GM21723 (cell line): ENCODE data around the gene EHF.

Experiments used
- ATAC-seq: cut with Tn5 transposase; IDR thresholded peaks from one replicate; pipeline ENCODE4 v1.9.1; 2021; ENCODE audit warnings: mild to moderate bottlenecking, moderate library complexity; ENCODE audit not compliant: unreplicated experiment

The EHF gene

DNA sequence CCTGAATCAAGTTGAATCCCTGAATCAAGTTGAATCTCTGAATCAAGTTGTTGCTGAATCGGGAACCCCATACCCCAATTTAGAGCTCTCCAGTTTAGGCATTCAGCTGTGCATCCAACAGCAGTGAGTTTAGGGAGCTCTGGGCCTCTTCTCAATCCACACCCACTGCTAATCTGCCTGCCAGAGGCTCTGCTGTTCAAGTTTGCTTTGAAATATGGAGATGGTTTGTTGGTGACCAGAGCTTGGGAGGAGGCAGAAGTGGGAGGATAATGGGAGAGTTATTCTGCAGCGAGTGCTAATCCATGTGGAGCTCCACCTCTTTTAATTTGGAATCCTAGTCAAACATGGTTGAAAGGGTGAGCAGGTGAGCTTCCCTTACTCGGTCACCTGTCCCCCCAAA, 22.4 kb downstream of the EHF start:
- ATAC-seq: no peak

- no peak for ATAC-seq
Observed at GRCh38 chr11:34643846-34644245, 23.0 kb downstream of the EHF start.

GRCh38 chr11:34644669-34645406, 23.9 kb downstream of the EHF start:
- ATAC-seq: no peak

GRCh38 chr11:34646431-34646830, 25.5 kb downstream of the EHF start:
- no peak for ATAC-seq

DNA sequence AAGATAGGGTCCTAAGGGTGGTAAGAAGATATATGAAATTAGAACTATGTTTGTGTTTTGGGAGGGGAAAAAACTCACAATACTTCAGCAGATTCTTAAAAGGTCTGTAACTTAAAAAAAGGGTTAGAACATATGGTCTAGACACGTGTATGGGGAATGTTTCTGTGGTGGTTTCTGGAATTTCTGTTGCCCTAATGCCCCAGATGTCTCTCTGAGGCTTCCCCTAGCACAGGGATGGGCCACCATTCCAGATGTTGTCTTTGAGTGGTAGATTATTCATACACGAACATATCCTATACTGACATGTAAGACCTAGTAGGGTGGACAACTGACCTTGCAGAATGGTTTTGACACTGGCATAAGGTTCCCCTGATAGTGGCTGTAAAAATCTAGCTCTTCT, 26.2 kb downstream of the EHF start:
- no peak for ATAC-seq

DNA sequence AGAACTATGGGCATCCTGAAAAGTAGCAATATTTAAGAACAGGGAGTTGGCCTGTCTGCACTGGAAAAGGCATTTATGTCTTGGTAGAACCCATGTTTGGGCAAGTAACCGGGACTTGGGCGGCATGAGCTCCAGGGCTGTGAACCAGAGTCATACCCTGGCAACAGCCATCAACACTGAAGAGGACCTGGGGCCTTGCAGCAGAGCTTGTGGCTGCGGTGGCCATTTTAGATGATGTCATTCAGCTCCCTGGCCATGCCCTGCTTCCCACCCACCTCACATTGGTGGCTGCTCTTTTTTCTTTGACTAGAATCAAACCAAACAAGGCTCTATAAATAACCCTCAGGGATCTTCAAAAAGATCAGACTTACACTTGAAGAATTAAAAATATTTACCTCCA, 26.6 kb downstream of the EHF start:
- ATAC-seq: no peak

GRCh38 chr11:34648036-34648435, 27.1 kb downstream of the EHF start:
- no peak for ATAC-seq

DNA sequence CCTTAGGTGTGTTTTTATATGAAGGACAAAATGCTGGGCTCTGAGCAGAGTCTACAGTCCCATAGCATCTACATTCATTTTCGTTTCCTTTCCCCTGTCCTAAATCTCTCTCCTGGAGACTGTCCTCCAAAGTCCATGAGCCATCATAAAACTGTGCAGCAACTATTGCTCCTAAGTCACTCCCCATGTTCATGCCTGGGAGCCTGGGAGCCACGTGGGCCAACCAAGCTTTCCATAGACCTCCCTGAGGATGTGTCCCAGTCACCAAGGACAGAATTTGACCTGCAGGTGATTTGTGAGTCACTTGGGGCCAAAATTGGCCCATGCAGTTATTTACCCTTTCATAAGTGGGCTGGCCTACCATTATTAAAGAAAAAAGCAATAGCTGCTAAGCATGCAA, 28.7 kb downstream of the EHF start:
- no peak for ATAC-seq

- ATAC-seq: peak; percentile 94
Observed at GRCh38 chr11:34650528-34650927, 29.6 kb downstream of the EHF start.

- ATAC-seq: no peak
Observed at GRCh38 chr11:34651551-34651950, 30.7 kb downstream of the EHF start.

GRCh38 chr11:34652191-34652973, 31.5 kb downstream of the EHF start:
- ATAC-seq: no peak

DNA sequence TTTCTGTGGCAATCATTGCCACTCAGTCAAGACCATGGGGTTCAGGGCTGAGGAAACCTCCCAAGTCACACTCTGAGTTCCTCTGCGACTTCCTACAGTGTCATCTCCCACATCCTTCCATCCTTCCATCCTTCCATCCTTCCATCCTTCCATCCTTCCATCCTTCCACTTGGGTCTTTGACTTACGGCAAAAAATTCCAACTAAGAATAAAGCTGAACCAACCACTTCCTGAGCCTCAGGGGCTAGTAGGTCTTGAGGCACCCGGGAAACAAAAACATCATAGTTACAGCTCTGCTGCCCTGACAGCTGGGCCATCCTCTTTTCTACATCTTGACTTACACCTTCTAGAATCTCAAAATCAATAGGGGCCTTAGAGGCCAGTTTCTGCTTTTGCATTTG, 32.1 kb downstream of the EHF start:
- ATAC-seq: no peak

DNA sequence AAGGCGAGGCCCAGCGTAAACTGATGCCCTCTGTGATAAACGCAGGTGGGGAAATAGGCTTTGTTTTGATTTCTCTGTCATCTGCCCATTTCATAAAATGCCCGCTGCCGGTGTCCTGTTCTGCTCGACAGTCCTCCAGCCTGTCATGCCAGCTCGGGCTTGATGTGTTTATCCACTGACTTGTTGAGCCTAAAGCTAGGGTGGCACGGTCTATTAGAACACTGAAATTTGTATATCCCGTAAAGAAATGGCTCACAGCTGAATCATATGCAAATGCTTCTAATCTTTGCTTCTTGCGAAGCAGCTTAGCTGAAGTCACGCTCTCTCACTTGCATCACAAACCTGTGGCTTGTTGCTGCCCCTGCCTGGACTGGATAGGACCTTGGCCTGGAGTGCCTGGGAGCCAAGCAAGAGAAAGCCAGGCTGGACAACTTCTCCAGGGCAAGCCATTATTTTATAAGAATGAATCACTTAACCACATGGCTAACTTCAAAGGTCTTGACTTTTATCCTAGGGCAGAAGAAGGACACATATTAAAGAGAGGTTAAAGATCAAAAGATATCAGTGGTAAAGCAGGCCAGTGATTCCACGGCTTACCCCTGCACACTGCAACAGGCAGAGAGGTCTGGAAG, 33.1 kb downstream of the EHF start:
- no peak for ATAC-seq

DNA sequence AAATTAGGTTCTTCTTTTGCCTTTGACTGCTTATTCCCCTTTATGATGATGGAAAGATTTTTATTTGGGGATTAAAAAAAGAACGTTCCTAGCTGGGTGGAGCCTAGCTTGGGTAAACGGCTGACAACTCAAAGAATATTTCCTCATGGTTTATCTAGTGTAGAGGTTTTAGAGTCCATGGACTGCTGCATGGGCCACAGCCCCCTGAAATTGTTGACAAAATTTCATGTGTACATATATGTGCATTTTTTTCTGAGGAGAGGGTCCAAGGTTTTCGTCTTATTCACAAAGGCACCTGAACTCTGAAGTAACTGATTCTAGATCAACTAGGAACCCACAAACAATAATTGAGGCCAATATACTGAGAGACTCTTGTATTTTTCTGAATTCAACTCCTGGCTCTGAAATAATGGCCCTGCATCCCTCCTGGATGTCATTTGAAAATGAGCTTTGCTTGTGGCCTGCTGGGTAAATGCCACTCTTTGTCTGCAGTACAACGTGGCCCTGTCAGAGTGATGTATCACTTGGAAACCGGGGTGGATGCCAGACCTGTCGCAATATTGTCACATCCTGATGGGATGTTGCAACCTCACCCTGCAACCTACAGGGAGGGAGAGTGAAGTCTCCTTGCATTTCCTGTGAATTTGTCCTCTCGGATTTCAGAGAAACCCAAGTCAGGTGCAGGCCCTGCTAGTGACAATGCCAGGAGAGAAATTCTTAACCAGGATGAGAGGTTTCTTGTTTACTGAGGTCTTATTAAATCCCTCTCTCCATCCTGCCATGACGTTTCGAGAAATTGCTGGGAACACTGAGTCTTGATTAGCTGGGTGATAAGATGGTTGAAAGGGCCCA, 33.8 kb downstream of the EHF start:
- ATAC-seq: no peak

DNA sequence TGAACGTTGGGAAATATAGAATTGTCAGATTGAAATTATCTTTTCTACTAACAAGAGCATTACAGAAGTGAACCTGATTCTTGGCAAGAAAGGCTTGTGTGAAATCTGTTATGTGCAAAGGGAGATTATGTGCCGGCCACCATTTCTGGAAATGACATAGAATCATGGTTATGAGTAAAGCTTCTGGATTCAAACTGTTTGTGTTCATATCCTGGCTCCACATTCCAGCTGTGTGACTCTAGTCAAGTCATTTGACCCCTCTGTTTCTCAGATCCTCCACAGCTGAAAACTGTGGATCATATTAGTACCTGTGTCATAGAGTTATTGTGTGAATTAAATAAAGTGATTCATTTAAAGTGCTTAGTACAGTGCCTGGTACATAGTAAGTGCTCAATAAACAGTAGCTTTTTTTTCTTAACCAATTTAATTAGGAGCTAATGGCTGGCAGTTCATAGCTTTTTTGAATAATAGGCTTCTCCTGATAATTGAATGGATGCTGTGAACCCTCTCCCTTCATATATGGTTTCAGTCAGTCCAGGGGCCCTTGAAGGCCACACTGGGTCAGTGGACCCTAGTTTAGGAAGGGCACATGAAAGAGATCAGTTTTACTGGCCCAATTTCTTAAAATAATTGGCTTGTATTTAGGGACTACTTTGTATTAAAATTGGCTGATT, 34.6 kb downstream of the EHF start:
- ATAC-seq: no peak

DNA sequence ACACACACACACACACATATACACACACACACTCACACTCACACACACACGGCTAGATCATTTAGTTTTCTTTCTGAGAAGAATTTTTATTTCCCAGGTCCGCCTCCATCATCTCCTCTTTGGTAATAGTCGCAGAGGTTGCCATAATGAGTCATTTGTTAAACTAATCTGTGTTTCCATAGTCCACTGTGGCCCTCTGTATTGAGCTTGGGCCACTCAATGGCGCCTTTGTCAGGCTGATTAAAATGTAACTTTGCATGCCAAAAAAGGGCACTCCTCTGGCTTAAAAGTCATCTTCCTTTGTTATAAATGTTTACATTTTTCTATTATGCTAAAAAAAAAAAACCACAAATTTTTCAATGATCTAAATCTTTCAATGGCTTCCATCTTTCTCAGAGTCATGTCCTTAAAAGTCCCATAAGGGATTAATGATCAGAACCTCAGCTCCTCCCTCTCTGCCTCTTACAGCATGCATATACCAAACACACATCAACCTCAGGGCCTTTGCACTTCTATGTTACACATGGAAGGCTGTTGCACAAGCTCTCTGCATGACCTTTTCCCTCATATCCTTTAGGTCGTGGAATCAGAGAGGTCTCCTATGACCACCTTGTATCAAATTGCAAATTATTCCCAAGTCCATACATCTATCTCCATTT, 35.3 kb downstream of the EHF start:
- no peak for ATAC-seq

DNA sequence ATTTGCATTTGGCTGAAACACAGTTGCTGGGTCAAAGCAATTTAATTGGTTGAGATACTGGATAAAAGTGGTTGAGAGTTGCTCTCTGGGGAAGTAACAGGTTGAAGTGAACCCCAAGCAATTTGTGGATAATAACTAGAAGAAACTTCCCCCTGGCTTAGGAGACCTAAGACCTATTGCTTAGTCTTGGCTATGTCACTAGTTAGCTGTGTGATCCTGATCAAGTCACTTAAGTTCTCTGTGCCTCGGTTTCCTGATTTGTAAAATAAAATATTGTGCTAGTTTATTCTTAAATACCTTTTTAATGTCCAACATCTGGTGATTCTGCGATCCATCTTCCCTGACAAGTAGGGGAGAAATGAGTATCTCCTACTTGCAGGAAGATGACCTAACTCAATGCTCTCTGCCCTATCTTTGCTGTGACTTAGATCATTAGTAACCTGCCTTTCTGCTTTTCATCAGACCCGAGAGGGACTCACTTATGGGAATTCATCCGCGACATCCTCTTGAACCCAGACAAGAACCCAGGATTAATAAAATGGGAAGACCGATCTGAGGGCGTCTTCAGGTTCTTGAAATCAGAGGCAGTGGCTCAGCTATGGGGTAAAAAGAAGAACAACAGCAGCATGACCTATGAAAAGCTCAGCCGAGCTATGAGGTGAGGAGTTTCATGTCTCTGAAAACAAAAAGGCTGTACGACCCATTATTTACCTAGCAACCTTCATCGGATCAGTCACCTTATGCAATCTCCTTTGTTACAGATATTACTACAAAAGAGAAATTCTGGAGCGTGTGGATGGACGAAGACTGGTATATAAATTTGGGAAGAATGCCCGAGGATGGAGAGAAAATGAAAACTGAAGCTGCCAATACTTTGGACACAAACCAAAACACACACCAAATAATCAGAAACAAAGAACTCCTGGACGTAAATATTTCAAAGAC, 37.5 kb downstream of the EHF start:
- ATAC-seq: no peak

- ATAC-seq: no peak
Observed at GRCh38 chr11:34659096-34659733, 38.3 kb downstream of the EHF start.
